Measurements from ENCODE around the gene LDB2. TPM values are rescaled to one million over a fixed set of nuclear protein-coding genes. Genes with fewer than 3 reads are reported as not detected.

The LDB2 gene
- total and polyA plus RNA-seq, 2 donors (not counting 1 experiment from before 2014, with no cell fraction given), result 41.6 to 78.3 TPM

- DNase-seq (ENCODE audit: low read depth in 2 of 2), result no peak
- Histone ChIP-seq H3K27me3 (ENCODE audit: control insufficient read depth, insufficient read depth, low read length) (no peaks in the 10 kb centered on the region), H3K9me3 (ENCODE audit: control insufficient read depth, insufficient read depth, low read depth, low read length) (no peaks in the 10 kb centered on the region), H3K4me1 (ENCODE audit: control insufficient read depth, extremely low read depth, insufficient read depth, low read length) (no peaks in the 10 kb centered on the region), H3K27ac (ENCODE audit: insufficient read depth, low read length) (no peak overlapping the region), H3K4me2 (ENCODE audit: extremely low read depth, insufficient read depth, low read length) (no peak overlapping the region), H2AFZ (ENCODE audit: low read length) (no peak overlapping the region), H3K4me3 (replicated peaks in 1 of 4; ENCODE audit: control extremely low read depth in 1 of 4, insufficient read depth in 1 of 4, low read depth in 3 of 4, low read length in 4 of 4) (no peak overlapping the region), H3K36me3 (ENCODE audit: control insufficient read depth, insufficient read depth, low read length) (no peaks in the 10 kb centered on the region), H3K79me2 (ENCODE audit: control insufficient read depth, insufficient read depth, low read length) (no peaks in the 10 kb centered on the region), H4K20me1 (ENCODE audit: control insufficient read depth, extremely low read depth, insufficient read depth, low read length) (no peaks in the 10 kb centered on the region), H3K9ac (ENCODE audit: insufficient read depth, low read length) (no peak overlapping the region)
- no peak for TF ChIP-seq CTCF (conservative IDR thresholded peaks at IDR 0.05 in 1 of 2, IDR thresholded peaks at IDR 0.05 in 1 of 2; ENCODE audit: low read depth in 1 of 2, low read length in 2 of 2)
- no peak for TF ChIP-seq EZH2 (IDR thresholded peaks at IDR 0.05; ENCODE audit: low read length, missing control alignments)
Measured at GRCh38 chr4:16521156-16521915, 377.1 kb downstream of the LDB2 start.

DNA sequence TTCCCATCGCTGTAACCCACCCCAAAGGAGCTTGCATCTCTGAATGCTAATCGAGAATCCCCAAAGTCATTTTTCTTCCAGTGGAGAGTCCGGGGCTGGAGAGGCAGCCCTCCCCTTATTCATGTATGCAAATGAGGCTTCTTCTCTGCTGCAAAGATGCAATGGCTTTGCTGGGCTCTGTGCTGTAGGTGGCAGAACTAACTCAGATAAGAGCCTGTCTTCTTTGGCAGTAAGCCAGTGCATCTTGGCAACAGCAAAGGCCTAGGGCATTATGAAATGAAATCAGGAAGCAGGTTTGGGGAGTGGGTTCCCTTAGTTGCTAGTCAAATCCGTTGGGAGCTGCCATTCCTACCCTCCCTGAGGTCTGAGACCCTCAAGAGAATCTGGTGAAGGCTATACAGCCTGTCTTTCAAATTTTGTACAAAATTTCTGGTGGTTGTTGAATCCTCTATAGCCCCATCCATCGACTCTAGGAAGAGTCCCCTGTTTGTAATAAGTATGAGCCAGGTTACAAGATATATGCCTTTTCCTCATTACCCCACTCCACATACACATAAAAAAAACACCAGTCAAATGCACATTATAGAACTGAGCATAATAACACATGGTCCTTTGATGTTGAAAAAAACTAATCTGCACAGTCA is 381.5 kb downstream of the LDB2 start:
- H3K27me3 ChIP-seq (ENCODE audit: control insufficient read depth, insufficient read depth, low read length), result no peaks in the 10 kb centered on the region
- no peak overlapping the region for H3K9ac ChIP-seq (ENCODE audit: insufficient read depth, low read length)
- no peaks in the 10 kb centered on the region for H3K36me3 ChIP-seq (ENCODE audit: control insufficient read depth, insufficient read depth, low read length)
- H3K4me3 ChIP-seq (replicated peaks in 1 of 4; ENCODE audit: control extremely low read depth in 1 of 4, insufficient read depth in 1 of 4, low read depth in 3 of 4, low read length in 4 of 4), result no peak overlapping the region
- no peak overlapping the region for H2AFZ ChIP-seq (ENCODE audit: low read length)
- H3K4me2 ChIP-seq (ENCODE audit: extremely low read depth, insufficient read depth, low read length), result no peak overlapping the region
- no peak overlapping the region for H3K27ac ChIP-seq (ENCODE audit: insufficient read depth, low read length)
- H3K9me3 ChIP-seq (ENCODE audit: control insufficient read depth, insufficient read depth, low read depth, low read length), result no peaks in the 10 kb centered on the region
- H3K79me2 ChIP-seq (ENCODE audit: control insufficient read depth, insufficient read depth, low read length), result no peaks in the 10 kb centered on the region
- TF ChIP-seq CTCF (conservative IDR thresholded peaks at IDR 0.05 in 1 of 2, IDR thresholded peaks at IDR 0.05 in 1 of 2; ENCODE audit: low read depth in 1 of 2, low read length in 2 of 2) (peak; percentile 32 to 53), EZH2 (IDR thresholded peaks at IDR 0.05; ENCODE audit: low read length, missing control alignments) (no peak)
- H4K20me1 ChIP-seq (ENCODE audit: control insufficient read depth, extremely low read depth, insufficient read depth, low read length), result no peaks in the 10 kb centered on the region
- H3K4me1 ChIP-seq (ENCODE audit: control insufficient read depth, extremely low read depth, insufficient read depth, low read length), result no peaks in the 10 kb centered on the region
- DNase-seq (ENCODE audit: low read depth in 2 of 2), result peak; percentile 78 to 82

DNA sequence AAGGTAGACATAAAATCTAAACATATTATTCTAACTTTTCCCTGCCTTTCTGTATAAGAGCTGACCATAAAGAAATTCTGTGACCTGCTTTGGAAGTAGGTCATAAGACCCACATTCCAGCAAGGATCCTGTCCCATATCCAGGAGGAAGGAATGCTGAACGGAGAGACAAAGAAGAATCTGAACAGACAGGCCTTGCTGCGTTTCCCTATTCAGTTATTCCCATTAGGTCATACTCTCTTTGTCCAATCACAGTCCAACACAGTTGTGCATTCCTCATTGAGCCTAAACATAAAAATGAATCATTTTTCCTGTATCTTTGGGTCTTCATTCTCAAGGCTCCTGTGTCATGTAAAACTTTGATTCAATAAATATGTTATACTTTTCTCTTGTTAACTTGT is 384.6 kb downstream of the LDB2 start:
- peak in 1 of 2 donors; percentile 37 for DNase-seq (ENCODE audit: low read depth in 2 of 2)
- H3K27ac ChIP-seq (ENCODE audit: insufficient read depth, low read length), result no peak overlapping the region
- TF ChIP-seq CTCF (conservative IDR thresholded peaks at IDR 0.05 in 1 of 2, IDR thresholded peaks at IDR 0.05 in 1 of 2; ENCODE audit: low read depth in 1 of 2, low read length in 2 of 2), result no peak
- TF ChIP-seq EZH2 (IDR thresholded peaks at IDR 0.05; ENCODE audit: low read length, missing control alignments), result no peak
- no peak overlapping the region for H3K9ac ChIP-seq (ENCODE audit: insufficient read depth, low read length)
- H3K4me3 ChIP-seq (replicated peaks in 1 of 4; ENCODE audit: control extremely low read depth in 1 of 4, insufficient read depth in 1 of 4, low read depth in 3 of 4, low read length in 4 of 4), result no peak overlapping the region
- H2AFZ ChIP-seq (ENCODE audit: low read length), result no peak overlapping the region
- no peaks in the 10 kb centered on the region for H3K79me2 ChIP-seq (ENCODE audit: control insufficient read depth, insufficient read depth, low read length)
- H4K20me1 ChIP-seq (ENCODE audit: control insufficient read depth, extremely low read depth, insufficient read depth, low read length), result no peaks in the 10 kb centered on the region
- no peaks in the 10 kb centered on the region for H3K36me3 ChIP-seq (ENCODE audit: control insufficient read depth, insufficient read depth, low read length)
- H3K4me1 ChIP-seq (ENCODE audit: control insufficient read depth, extremely low read depth, insufficient read depth, low read length), result no peaks in the 10 kb centered on the region
- H3K4me2 ChIP-seq (ENCODE audit: extremely low read depth, insufficient read depth, low read length), result no peak overlapping the region
- H3K9me3 ChIP-seq (ENCODE audit: control insufficient read depth, insufficient read depth, low read depth, low read length), result no peaks in the 10 kb centered on the region
- no peaks in the 10 kb centered on the region for H3K27me3 ChIP-seq (ENCODE audit: control insufficient read depth, insufficient read depth, low read length)
